Left ventricle myocardium superior (tissue), 1 donor: ENCODE measurements around the gene ME1. TPM values are rescaled to one million over a fixed set of nuclear protein-coding genes. Genes with fewer than 3 reads are reported as not detected.
A peak's percentile ranks its signal among the peaks of the same experiment; 100 is the strongest.
"Not testable (repeated sequence)": the region's sequence is repeated elsewhere in the genome, so short reads cannot be mapped to it uniquely, and the experiment has no call there.

ENCODE experiments used
- ATAC-seq: fragments of 200-7000 bp; cut with Tn5 transposase; one replicate; pipeline ENCODE4 v1.9.1; 2020; ENCODE audit warnings: mild to moderate bottlenecking, moderate library complexity
- DNase-seq: peaks from one replicate; pipeline ENCODE4 v3.0.0-alpha.2; 2020
- intact Hi-C: fragments of 100-400 bp; cut with micrococcal nuclease; formaldehyde crosslinking; loops from one replicate; pipeline ENCODE4 v1.11.0; 2022
- total RNA-seq: library from RNA; stranded (reverse); fragmentation: NEBNext Ultra II Directional; extraction: Animal tissue kit (Norgen Biotek cat#: 25700); gene quantifications from one replicate; pipeline ENCODE4 v1.2.1, GENCODE V29; 2021
- donor health status: DM: no; HTN: yes; CAD: no; lungs with severe emphysema.

ME1 gene
- total RNA-seq, 1 donor from 2014 or later = 24.9 TPM

DNA sequence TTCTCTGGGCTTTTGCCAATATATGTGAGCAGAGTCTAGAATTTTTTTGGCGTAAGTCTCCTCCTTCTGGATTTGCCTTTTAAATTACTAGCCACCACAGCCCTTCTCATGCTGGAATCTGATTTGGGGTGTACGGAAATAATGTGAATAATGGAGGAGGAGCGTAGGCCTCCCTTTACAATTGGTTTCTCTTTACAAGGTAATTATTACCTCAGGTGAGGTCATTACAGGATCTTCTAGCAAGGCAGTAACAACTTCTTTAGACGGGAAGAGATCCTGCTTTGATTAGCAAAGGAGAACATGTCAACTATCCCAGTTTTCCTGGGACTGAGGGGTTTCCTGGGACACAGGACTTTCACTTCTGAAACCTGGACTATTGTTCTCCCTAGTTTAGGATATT is 228.8 kb downstream of the ME1 start:
- DNase-seq = no peak
- ATAC-seq = no peak
- intact Hi-C loops = no loop called here

DNA sequence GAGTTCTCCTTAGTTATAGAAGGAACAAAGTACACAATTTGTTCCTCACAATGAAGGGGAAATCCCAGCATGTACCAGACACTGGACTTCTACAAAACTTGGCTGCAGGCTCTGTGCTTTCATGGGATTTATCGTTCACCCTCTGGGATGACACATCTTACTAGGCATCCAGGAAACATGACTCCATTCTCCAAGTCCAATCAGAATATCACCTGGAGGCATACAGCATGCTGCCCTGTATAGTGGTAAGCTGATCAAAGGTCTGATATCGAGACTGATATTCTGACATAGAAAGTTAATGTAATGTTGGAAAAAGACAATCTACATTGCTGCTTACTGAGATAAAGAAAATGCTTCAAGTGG is 231.0 kb downstream of the ME1 start:
- intact Hi-C loops = loop anchor here (10.0 kb wide), 1 partner anchor 135 kb away; the partner anchor contains the start of genes DOP1A and UBE3D
- ATAC-seq = no peak

DNA sequence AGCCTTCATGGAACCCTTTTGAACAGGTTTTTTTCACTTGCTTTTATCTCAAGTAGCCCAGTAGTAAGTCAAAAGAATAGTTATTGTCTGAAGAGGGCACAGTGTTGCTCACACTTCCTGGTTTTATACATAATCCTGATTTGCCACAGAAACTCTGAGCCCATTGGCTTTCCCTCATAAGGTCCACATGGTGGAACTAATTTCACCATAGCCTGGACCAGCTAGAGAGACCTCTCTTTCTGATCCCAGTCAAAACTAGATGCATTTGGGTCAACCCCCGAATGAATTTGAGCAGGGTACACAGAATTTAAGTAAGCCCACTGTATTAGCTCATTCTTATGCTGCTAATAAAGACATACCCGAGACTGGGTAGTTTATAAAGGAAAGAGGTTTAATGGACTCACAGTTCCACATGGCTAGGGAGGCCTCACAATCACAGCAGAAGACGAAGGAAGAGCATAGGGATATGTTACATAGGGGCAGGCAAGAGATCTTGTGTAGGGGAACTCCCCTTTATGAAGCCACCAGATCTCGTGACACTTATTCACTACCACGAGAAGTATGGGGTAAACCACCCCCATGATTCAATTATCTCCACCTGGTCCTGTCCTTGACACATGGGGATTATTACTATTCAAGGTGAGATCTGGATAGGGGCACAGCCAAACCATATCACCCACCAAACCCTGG is 231.5 kb downstream of the ME1 start:
- ATAC-seq (no peak), DNase-seq (no peak)
- intact Hi-C loops = loop anchor here (10.0 kb wide), 1 partner anchor 135 kb away; the partner anchor contains the start of genes DOP1A and UBE3D

More for the DNA sequence above, 231.0 kb downstream of the ME1 start:
- no peak for DNase-seq

DNA sequence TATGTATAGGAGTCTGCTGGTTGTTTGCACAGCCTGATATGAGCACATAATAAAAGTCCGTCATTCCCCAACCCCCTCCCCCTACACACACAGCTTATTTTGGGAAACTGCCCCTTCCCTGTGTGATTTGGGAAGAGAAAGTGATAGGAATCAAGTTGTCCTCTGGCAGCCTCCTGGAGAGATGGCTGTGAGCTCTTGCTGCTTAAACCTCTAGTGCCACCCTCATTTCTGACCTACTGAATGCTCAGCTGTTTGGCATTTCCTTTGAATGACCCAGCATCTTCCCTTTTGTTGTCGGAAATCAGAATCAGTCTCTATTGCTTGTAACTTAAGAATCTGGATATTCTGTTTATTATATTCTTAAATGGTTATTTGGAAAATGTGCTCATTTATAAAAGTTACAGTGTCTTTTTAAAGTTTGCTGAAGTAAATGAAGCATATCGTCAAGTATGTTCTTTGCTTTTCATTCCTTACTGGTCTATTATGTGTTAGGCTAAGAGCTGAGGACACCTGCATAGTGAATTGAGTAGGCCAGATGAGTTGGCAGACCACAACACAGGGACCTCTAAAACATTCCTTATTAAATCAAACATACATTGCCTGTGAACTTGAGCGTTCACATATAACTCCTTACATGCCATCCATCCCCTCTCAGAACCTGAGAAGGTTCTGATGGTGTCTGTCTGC is 232.2 kb downstream of the ME1 start:
- intact Hi-C loops = loop anchor here (10.0 kb wide), 1 partner anchor 134 kb away; the partner anchor contains the start of genes DOP1A and UBE3D
- no peak for ATAC-seq
- no peak for DNase-seq

DNA sequence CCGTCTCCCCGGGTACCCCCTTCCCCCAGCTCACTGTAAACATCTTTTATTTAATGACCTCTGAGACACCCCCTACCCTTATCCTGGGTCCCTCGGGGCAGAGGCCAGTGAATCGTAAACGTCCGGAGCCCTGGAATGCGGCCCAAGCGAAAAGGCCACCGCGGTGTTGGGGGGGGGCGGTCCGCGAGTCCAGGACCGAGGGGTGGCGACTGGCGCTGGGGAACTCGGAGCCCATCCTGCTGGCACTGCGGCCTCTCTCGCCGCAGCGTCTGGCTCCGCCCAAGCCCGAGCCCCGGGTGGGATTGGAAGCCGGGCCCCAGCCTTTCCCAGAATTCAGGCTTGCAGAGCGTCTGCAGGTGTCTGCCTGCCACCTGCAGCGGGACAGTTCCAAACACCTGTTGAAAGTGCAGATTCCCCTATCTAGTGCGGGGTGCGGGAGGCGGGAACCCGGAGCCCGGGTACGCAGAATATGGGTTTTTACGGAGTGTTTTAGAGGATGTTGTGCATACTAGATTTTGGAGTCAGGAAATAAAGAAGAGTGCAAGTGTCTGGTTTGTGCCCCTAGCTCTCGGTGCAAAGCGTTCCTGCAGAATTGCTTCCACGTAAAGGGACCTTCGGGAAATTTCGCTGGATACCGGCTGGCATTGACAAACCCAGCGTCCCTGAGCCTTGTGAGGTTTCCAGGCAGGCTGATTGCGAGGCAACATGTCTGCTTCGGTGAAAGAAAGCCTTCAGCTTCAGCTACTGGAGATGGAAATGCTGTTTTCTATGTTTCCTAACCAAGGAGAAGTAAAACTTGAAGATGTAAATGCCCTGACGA is 236.9 kb downstream of the ME1 start:
- DNase-seq (peak; percentile 68), ATAC-seq (peak; percentile 77)

DNA sequence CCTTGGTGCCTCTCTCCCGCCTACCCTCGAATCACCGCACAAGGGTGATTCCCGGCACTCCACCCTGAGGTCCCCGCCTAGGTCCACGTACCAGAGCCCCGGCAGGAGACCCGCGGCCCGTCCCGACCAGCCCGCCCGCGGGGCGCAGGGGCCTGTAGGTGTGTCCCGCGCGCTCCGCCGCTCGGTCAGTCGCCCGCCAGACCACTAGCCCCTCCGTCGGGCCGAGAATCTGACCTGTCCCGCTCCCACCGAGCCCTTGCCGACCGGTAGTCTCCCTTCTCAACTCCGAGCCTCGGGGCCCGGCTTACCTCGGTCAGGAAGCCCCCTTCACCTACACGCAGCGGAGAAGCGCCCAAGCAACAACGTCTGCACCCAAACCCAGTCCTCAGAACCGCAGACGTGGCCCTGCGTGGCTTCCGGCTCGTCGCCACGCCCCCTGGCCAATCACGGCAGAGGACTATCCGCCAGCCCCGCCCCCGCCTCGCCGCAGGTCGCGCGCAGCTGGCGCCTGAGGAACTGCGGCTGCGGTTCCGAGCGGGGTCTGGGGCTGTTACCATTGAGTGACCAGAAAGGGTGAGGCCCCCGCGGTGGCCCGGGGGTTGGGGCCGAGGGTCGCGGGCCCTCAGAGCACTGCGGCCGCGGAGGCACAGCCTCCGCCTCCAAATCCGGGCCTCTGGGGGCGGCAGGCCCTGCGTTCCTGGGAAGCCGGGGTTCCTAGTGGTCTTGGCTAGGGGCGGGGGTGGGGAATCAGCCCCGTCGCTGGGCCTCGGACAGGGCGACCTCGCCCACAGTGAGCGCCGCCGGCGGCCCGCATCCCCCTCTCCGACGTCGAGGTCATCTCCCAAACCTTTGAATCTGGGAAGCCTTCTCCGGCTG is 237.7 kb downstream of the ME1 start, which contains the start of the genes PGM3 and RWDD2A:
TSS of gene PGM3 (minus strand) at position 395 of the 876 bp plus-strand sequence. CDS start 2,253 bp downstream, outside the sequence.
TSS of gene RWDD2A (plus strand) at position 487 of the 876 bp plus-strand sequence. CDS start 1,095 bp downstream, outside the sequence.
- peak; percentile 100 for ATAC-seq
- intact Hi-C loops = loop anchor here (10.0 kb wide), 1 partner anchor 128 kb away; the partner anchor contains the start of genes DOP1A and UBE3D

More for the DNA sequence above, 236.9 kb downstream of the ME1 start:
- intact Hi-C loops = loop anchor here (10.0 kb wide), 1 partner anchor 129 kb away; the partner anchor contains the start of genes DOP1A and UBE3D

DNA sequence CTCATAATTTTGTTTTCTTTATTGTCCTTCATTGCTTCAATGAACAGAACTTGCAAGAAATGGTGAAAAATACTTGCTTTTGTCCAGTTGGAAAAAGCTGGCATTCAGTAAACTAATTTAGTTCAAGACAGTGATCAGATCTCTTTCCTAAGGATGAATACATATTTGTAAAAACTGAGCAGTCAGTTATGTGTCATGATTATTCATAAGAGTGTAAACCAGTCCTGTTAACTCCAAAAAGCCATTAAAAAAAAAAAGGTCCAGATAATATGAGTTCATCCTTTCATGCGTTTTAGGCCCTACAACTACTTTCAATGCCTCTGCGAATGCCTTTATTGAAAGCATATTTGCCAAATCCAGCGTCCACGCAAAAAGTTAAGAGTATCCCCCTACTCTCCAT is 238.4 kb downstream of the ME1 start:
- ATAC-seq = no peak
- intact Hi-C loops = loop anchor here (10.0 kb wide), 1 partner anchor 128 kb away; the partner anchor contains the start of genes DOP1A and UBE3D

More for the DNA sequence above, 237.7 kb downstream of the ME1 start, which contains the start of the genes PGM3 and RWDD2A:
- peak; percentile 95 for DNase-seq

DNA sequence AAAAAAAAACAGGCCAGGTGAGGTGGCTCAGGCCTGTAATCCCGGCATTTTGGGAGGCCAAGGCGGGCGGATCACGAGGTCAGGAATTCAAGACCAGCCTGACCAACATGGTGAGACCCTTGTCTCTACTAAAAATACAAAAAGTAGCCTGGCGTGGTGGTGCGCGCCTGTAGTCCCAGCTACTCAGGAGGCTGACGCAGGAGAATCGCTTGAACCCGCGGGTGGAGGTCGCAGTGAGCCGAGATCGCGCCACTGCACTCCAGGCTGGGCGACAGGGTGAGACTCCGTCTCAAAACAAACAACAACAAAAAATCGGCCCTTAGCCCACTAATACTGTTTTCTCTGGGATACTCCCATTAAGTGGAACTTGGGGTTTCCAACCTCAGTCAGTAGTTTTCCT is 238.9 kb downstream of the ME1 start:
- intact Hi-C loops = loop anchor here (10.0 kb wide), 1 partner anchor 127 kb away; the partner anchor contains the start of genes DOP1A and UBE3D
- ATAC-seq, DNase-seq: not testable (repeated sequence)

More for the DNA sequence above, 238.4 kb downstream of the ME1 start:
- DNase-seq = no peak

DNA sequence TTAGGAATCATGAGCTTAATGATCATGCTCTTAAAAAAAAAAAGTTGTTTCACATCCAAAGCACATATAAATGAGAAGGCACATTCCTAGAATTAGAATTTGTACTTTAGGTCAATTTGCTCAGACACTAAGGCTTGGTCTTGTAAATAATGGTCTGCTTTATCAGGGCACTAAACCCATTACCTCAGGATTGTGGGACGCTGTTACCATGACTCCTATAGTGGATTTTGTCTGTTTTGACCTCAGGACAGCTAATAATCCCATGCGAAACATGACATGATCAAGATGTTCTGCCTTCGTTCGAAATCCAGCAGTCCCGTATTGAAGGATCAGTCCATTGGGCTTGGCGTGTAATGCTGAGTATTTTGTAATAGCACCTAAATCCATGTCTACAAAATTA is 240.2 kb downstream of the ME1 start:
- intact Hi-C loops = loop anchor here (10.0 kb wide), 1 partner anchor 126 kb away; the partner anchor contains the start of genes DOP1A and UBE3D
- DNase-seq = no peak
- ATAC-seq = no peak

DNA sequence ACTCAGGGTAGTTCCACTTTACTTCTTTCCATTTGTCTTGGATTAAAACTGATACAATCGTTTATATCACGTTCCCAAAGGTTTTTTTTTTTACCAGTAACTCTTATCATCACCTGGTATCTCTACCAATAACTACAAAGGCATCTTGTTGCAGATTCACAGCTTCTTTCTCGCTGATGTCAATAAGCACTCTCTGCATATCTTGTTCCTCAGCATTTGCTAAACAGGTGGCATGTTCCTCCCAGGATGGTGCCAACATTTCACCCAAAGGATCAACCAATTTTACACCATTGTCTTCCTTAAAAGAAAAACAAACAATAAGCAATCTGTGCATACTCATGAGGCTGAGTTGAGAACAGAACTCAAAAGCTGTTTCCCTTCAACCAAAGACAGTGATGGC is 242.3 kb downstream of the ME1 start:
- intact Hi-C loops = no loop called here
- DNase-seq (no peak), ATAC-seq (no peak)

DNA sequence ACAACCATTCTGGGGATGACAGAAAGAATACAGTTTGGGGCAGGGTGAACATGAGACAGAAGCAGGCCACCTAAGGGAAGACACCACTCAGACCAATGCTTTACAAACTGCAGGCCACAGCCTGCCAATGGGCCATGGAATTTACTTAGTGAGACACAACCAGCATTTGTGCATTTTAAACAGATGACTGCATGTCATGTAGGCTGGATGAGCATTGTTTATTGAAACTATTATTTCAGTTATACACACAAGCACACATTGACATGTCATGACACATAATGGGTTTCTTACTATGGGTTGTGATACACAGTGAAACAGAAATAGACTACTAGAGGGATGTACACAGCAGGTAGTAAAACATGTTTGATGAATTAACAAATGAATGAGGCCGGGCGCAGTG is 245.8 kb downstream of the ME1 start:
- no peak for DNase-seq
- intact Hi-C loops = no loop called here
- no peak for ATAC-seq

DNA sequence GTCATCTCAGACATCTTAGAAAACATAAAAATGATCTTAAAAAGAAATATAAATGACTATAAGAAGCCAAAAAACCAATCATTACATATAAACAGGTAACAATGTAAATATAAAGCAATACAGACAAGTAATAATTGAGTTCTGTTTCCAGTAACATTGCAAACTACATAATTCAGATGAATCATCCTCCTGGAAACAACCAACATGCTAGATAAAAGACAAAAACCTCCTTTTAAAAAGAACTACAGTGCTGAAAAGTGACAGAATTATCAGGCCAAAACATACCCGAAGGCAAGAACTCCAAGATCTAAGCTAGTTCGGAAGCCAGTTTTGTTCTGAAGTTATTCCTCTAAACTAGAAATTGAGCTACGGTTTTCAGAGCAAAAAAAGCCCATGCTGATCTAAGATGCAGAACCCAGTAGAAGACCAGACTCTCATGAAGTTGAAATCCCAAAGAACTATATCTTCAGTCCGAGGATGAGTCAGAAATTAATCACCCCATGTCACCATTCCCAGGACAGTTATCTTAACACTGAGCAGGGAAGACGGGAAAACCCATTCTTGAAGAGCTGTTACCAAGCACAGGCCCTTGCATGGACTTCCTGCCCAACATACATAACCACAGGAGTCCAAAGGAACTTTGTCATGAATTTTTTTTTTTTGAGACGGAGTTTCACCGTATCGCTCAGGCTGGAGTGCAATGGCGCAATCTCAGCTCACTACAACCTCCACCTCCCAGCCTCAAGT is 247.6 kb downstream of the ME1 start:
- no peak for DNase-seq
- intact Hi-C loops = no loop called here

DNA sequence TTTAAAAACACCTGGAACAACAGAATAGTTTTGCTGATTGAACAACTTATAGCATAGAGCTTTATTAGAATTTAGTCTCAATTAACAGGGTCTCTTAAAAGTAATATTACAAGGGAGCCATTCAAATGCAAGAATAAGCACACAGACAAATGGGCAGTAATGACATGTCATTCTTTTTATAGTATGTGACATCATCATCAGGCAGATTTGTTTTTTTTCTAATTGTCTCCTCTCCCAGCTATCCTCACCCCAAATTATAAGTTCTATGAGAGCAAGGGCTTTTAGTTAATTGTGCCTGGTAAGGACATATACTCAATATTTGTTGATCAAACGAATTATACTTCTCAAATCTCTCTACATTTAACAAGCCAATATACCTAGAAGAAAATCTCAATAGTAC is 248.7 kb downstream of the ME1 start:
- ATAC-seq (no peak), DNase-seq (no peak)
- intact Hi-C loops = no loop called here

More for the DNA sequence above, 247.6 kb downstream of the ME1 start:
- ATAC-seq = peak; percentile 79

DNA sequence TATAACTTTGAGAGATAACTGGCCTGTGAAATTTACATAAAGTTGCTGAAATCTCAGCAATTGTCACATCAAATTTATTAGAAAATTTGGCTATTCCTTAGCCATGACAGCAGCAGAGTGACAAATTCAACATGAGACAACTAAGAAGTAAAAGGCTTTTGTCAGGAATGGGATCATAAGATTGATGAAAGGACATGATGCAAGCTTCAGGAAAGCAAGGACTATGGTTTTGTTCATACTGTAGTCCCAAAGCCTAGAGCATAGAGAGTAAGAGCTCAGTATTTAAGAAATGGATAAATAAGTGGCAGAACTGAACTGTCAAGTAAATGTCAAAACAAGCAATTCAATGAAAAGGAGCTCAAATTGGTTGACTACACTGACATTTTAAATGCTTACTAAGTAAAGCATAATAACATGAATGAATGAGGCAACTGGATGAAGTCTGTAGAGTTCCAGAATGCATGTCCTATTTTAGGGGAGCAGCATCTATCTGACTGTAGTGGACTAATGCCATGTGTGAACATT is 250.4 kb downstream of the ME1 start:
- DNase-seq = no peak
- ATAC-seq = no peak
- intact Hi-C loops = no loop called here

DNA sequence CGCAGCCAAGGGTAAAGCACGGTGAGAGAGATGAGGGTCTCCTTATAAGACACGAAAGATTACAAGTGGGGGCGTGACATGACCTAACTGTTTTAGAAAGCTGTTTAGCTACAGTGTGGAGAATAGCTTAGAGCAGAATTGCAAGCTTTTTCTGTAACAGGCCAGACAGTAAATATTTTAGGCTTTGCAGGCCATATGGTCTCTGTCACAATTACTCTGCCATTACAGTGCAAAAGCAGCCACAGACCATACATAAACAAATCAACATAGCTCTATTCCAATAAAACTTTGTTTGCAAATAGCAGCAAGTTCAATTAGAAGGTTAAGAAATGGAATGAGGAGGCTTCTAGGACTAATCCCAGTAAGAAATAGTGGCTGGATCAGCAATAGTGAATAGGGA is 254.6 kb downstream of the ME1 start:
- intact Hi-C loops = no loop called here
- ATAC-seq = no peak
- no peak for DNase-seq

DNA sequence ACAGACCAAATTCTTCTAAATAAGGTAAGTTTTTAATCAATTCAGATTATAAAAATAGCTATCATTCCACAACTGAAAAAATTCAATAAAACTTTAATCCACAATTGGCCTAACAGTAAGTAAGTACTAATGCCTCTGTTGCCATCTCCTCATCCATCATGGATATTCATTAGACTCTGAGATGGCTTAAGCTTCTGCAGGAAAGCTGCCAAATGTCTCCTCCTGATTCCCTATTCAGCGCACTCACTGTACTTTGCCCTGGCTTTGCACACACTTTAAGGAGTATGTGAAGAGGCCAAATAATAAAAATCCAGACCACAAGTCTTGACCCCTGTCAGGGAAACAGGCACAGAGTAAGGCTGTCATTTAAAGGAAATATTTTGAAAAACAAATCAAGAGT is 261.3 kb downstream of the ME1 start:
- ATAC-seq (no peak), DNase-seq (no peak)
- intact Hi-C loops = no loop called here

DNA sequence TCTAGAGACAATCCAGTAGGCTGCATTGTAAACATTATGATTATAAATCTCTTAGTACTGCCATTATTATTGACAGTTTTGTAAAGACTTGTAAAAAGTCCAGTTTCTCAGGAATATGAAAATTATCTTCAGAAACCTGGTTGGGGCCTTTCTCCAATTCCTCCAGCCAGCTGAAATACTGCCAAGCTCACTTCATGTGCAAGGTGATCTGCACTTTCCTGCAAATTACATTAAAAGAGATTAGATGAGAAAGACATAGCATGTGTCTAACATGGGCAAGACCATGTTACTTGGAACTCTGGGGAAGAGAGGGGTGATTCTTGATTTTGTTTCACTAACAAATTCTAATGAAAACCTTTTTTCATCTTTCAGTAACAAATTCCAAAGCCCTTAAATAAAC is 261.7 kb downstream of the ME1 start:
- no peak for DNase-seq
- intact Hi-C loops = no loop called here
- ATAC-seq = no peak
